Sigmoid colon (tissue), 4 donors: Measurements from ENCODE around the gene EIPR1.

Experiments used
- EP300 ChIP-seq, 4 donors: sonication (generic); formaldehyde crosslinking; IDR thresholded peaks; one replicate each; pipeline ENCODE4 v1.6.1; 2017; ENCODE audit warnings: antibody characterized with exemption in 4 of 4
- POLR2A ChIP-seq, 2 donors: fragments of 450-650 bp; IDR thresholded peaks; one replicate each; pipeline ENCODE4 v1.6.1; 2016; ENCODE audit warnings: antibody characterized with exemption in 2 of 2, mild to moderate bottlenecking in 2 of 2, moderate library complexity in 2 of 2
- POLR2AphosphoS5 ChIP-seq, 4 donors: sonication (generic); formaldehyde crosslinking; IDR thresholded peaks; one replicate each; pipeline ENCODE4 v1.6.1; 2017; ENCODE audit warnings: antibody characterized with exemption in 4 of 4
- TF ChIP-seq, protein P1 (sequence below), 4 experiments: fragments of 450-650 bp in 3 of 4; fragments of 200-600 bp in 1 of 4; IDR thresholded peaks; one replicate each; pipeline ENCODE4 v1.5.1; 2016 to 2019; ENCODE audit warnings: antibody characterized with exemption in 4 of 4, mild to moderate bottlenecking in 3 of 4, moderate library complexity in 2 of 4

DNA sequence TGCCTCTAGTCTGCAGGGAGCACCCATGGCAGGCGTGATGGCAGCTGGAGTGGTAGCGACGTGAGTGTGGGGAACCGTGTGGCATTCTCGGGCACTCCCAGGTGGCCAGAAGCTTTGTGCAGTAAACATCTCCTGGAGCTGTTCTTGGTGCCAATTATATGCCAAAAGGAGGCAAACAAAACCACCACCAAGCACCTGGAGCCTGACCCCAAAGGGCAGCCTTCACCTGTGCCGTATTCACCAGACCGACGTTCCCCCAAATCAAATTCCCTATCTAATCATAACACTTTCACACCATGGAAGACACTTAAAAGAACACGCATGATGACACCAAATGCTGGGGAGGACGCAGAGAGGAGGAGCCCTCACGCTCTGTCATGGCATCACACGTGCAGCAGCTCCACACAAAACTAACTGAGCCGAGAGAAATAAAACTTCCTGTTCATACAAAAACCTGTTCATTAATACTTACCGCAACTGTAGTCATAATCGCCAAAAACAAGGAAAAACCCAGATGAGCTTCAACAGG, 123.6 kb downstream of the EIPR1 start:
- TF ChIP-seq, protein P1, sequence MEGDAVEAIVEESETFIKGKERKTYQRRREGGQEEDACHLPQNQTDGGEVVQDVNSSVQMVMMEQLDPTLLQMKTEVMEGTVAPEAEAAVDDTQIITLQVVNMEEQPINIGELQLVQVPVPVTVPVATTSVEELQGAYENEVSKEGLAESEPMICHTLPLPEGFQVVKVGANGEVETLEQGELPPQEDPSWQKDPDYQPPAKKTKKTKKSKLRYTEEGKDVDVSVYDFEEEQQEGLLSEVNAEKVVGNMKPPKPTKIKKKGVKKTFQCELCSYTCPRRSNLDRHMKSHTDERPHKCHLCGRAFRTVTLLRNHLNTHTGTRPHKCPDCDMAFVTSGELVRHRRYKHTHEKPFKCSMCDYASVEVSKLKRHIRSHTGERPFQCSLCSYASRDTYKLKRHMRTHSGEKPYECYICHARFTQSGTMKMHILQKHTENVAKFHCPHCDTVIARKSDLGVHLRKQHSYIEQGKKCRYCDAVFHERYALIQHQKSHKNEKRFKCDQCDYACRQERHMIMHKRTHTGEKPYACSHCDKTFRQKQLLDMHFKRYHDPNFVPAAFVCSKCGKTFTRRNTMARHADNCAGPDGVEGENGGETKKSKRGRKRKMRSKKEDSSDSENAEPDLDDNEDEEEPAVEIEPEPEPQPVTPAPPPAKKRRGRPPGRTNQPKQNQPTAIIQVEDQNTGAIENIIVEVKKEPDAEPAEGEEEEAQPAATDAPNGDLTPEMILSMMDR (IDR thresholded peaks at IDR 0.05), result no peak
- TF ChIP-seq POLR2A (IDR thresholded peaks at IDR 0.05) (no peak), EP300 (IDR thresholded peaks at IDR 0.05) (no peak), POLR2AphosphoS5 (IDR thresholded peaks at IDR 0.05) (no peak)
